Spleen (tissue), 11 donors: ENCODE data around the gene CCDC188. TPM values are rescaled to one million over a fixed set of nuclear protein-coding genes. Genes with fewer than 3 reads are reported as not detected.

Experiments used
- DNase-seq: peaks from one replicate; pipeline ENCODE4 v3.0.0-alpha.2; 2020
- H3K27ac ChIP-seq, 8 donors: fragments of 200-600 bp; sonication (generic) in 7 of 8; 1 replicate in 4 of 8; 2 replicates in 4 of 8; pipeline versions ENCODE4 v1.5.0 to v1.8.0; 2016 to 2021; ENCODE audit warnings: inconsistent platforms in 4 of 8, mild to moderate bottlenecking in 4 of 8, moderate library complexity in 1 of 8
- H3K27me3 ChIP-seq, 7 donors: fragments of 200-600 bp; sonication (generic) in 6 of 7; replicated peaks in 1 of 7; 1 replicate in 4 of 7; 2 replicates in 3 of 7; pipeline versions ENCODE4 v1.5.0 to v1.8.0; 2016 to 2021; ENCODE audit warnings: inconsistent platforms in 3 of 7, mild to moderate bottlenecking in 1 of 7
- H3K36me3 ChIP-seq, 6 donors: fragments of 200-600 bp; sonication (generic) in 5 of 6; 1 replicate in 4 of 6; 2 replicates in 2 of 6; pipeline versions ENCODE4 v1.5.0 to v1.8.0; 2016 to 2021; ENCODE audit warnings: inconsistent platforms in 2 of 6
- H3K4me1 ChIP-seq, 6 donors: fragments of 200-600 bp; sonication (generic) in 5 of 6; 1 replicate in 3 of 6; 2 replicates in 3 of 6; pipeline versions ENCODE4 v1.5.0 to v1.8.0; 2016 to 2021; ENCODE audit warnings: inconsistent platforms in 3 of 6
- H3K4me3 ChIP-seq, 8 donors: fragments of 200-600 bp; sonication (generic) in 7 of 8; 1 replicate in 4 of 8; 2 replicates in 4 of 8; pipeline versions ENCODE4 v1.5.0 to v1.8.0; 2016 to 2021; ENCODE audit warnings: inconsistent platforms in 4 of 8, mild to moderate bottlenecking in 4 of 8, moderate library complexity in 2 of 8
- H3K9me3 ChIP-seq, 8 donors: fragments of 200-600 bp; sonication (generic) in 7 of 8; 1 replicate in 4 of 8; 2 replicates in 4 of 8; pipeline versions ENCODE4 v1.5.0 to v1.8.0; 2016 to 2021; ENCODE audit warnings: inconsistent platforms in 4 of 8
- CTCF ChIP-seq, 11 experiments: fragments of 200-600 bp in 7 of 11; fragments of 450-650 bp in 4 of 11; sonication (generic) in 4 of 11; IDR thresholded peaks in 8 of 11; conservative IDR thresholded peaks in 3 of 11; 1 replicate in 7 of 11; 2 replicates in 4 of 11; pipeline versions ENCODE4 v1.4.0 to v1.8.0; 2016 to 2021; ENCODE audit warnings: antibody characterized with exemption in 11 of 11, inconsistent platforms in 4 of 11, mild to moderate bottlenecking in 1 of 11
- POLR2A ChIP-seq, 3 donors: fragments of 450-650 bp; IDR thresholded peaks; one replicate each; pipeline ENCODE4 v1.5.1; 2017; ENCODE audit warnings: antibody characterized with exemption in 3 of 3, mild to moderate bottlenecking in 1 of 3
- POLR2AphosphoS5 ChIP-seq, 3 donors: sonication (generic); formaldehyde crosslinking; IDR thresholded peaks; one replicate each; pipeline ENCODE4 v1.5.1; 2017; ENCODE audit warnings: antibody characterized with exemption in 3 of 3
- WGBS, 5 donors: extraction: QIAGEN DNeasy Blood & Tissue Kit in 3 of 5; methylation state at CpG; one replicate each; pipeline versions ENCODE4 v1.1.5 to v1.1.7; 2013 to 2018; 5-methylcytosine and 5-hydroxymethylcytosine counted together
- intact Hi-C: fragments of 100-400 bp; cut with DNase I; formaldehyde crosslinking; loops from one replicate; pipeline ENCODE4 v1.15.0; 2023; ENCODE audit warnings: low total_unique reads
- polyA plus RNA-seq, 3 donors: library from polyadenylated mRNA; stranded (reverse); fragments of 200-250 nt; gene quantifications; one replicate each; pipeline ENCODE4 v1.2.1, GENCODE V29; 2013
- total RNA-seq, 7 donors: library from RNA; depleted of rRNA in 3 of 7; stranded (reverse); fragments of >200 nt in 3 of 7; fragmentation: NEBNext Ultra II Directional in 4 of 7; extraction: Animal tissue kit (Norgen Biotek cat#: 25700) in 4 of 7; gene quantifications; one replicate each; pipeline versions ENCODE4 v1.1.0 to v1.2.1, GENCODE V29; 2016 to 2021
- donor health status: healthy with polysubstance abuse.
- donor health status: DM: no; HTN: no; CAD: no; lungs with moderate emphysema.
- donor health status: DM: no; HTN: no; CAD: no.
- donor health status: Bipolar disorder and iron deficiency.
- donor health status: healthy.
- donor health status: DM: no; HTN: no; CAD: no.
- donor health status: DM: yes; HTN: yes; CAD: no.

The CCDC188 gene
- total and polyA plus RNA-seq, 10 donors = 0.29 to 7.6 (median 1.8) TPM; not detected in 1

GRCh38 chr22:20123366-20124082 is 27.3 kb downstream of the CCDC188 start:
- Histone ChIP-seq H3K27me3 (no peaks in the 10 kb centered on the region), H3K27ac (no peak overlapping the region), H3K36me3 (peaks cover 0 to 87% (median 63%) of the 10 kb centered on the region in 6 donors), H3K4me1 (peaks cover 5 to 73% (median 36%) of the 10 kb centered on the region in 6 donors), H3K4me3 (no peak overlapping the region), H3K9me3 (no peaks in the 10 kb centered on the region)
- WGBS, 5 donors = 84 to 96% (median 91%) methylated on average over 9 to 13 of the region's 13 CpGs
- DNase-seq = no peak
- TF ChIP-seq CTCF (IDR thresholded peaks at IDR 0.05 in 8 of 11, conservative IDR thresholded peaks at IDR 0.05 in 3 of 11) (no peak), POLR2A (IDR thresholded peaks at IDR 0.05) (no peak), POLR2AphosphoS5 (IDR thresholded peaks at IDR 0.05) (peak in 1 of 3 donors; percentile 36)
- intact Hi-C loops = loop anchor here (10.0 kb wide), 1 partner anchor 149 kb away; no protein-coding TSS in a partner anchor

DNA sequence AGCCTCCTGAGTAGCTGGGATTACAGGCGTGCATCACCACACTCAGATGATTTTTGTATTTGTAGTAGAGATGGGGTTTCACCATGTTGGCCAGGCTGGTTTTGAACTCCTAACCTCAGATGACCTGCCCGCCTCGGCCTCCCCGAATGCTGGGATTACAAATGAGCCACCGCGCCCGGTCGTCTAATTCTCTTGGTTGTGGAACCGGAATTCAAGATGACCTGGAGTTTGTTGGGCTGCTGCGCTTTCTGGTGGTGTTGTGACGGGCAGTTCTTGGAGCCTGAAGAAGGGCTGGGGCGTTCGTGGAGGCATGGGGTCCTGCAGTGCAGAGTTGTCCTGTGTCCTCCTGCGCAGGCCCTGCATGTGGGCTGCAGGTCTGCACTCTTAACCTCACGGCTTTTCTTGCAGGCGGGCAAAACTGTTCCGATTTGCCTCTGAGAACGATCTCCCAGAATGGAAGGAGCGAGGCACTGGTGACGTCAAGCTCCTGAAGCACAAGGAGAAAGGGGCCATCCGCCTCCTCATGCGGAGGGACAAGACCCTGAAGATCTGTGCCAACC is 28.9 kb downstream of the CCDC188 start:
- TF ChIP-seq CTCF (IDR thresholded peaks at IDR 0.05 in 8 of 11, conservative IDR thresholded peaks at IDR 0.05 in 3 of 11) (no peak), POLR2A (IDR thresholded peaks at IDR 0.05) (no peak), POLR2AphosphoS5 (IDR thresholded peaks at IDR 0.05) (no peak)
- Histone ChIP-seq H3K27me3 (no peaks in the 10 kb centered on the region), H3K36me3 (peaks cover 0 to 74% (median 55%) of the 10 kb centered on the region in 6 donors), H3K27ac (no peak overlapping the region), H3K4me3 (no peak overlapping the region), H3K4me1 (peaks cover 11 to 83% (median 45%) of the 10 kb centered on the region in 6 donors), H3K9me3 (no peaks in the 10 kb centered on the region)
- intact Hi-C loops = loop anchor here (10.0 kb wide), 1 partner anchor 147 kb away; no protein-coding TSS in a partner anchor
- no peak for DNase-seq
- 94 to 98% (median 94%) methylated on average over 20 to 22 of the region's 22 CpGs for WGBS, 5 donors

GRCh38 chr22:20118300-20119020 is 32.4 kb downstream of the CCDC188 start:
- TF ChIP-seq POLR2A (IDR thresholded peaks at IDR 0.05) (no peak), CTCF (IDR thresholded peaks at IDR 0.05 in 8 of 11, conservative IDR thresholded peaks at IDR 0.05 in 3 of 11) (no peak), POLR2AphosphoS5 (IDR thresholded peaks at IDR 0.05) (no peak)
- H3K27me3 ChIP-seq = no peaks in the 10 kb centered on the region
- peak; percentile 56 for DNase-seq
- peaks cover 23 to 85% (median 69%) of the 10 kb centered on the region in 6 donors for H3K4me1 ChIP-seq
- 24 to 30% (median 26%) methylated on average over 8 of the region's 8 CpGs for WGBS, 5 donors
- intact Hi-C loops = no loop called here
- H3K36me3 ChIP-seq = peaks cover 0 to 65% (median 54%) of the 10 kb centered on the region in 6 donors
- peak overlapping the region; percentile 80 to 93 (median 86) for H3K4me3 ChIP-seq
- H3K27ac ChIP-seq = peak overlapping the region in 7 of 8 donors; percentile 85 to 93 (median 91)
- no peaks in the 10 kb centered on the region for H3K9me3 ChIP-seq
